T47D (cell line): ENCODE measurements around the gene ZIC1.

Source experiments
- DNase-seq, 2 experiments: peaks; one replicate each; pipeline versions ENCODE4 v3.0.0 to v3.0.0-alpha.2; 2011 to 2012; ENCODE audit warnings: low read depth in 1 of 2, low spot score in 1 of 2
- JUND ChIP-seq: IDR thresholded peaks from 2 replicates; pipeline ENCODE4 v1.6.1; 2012; ENCODE audit warnings: low read depth
- in situ Hi-C: cut with HindIII; loops from 2 replicates; pipeline ENCODE4 v1.10.0; 2016; ENCODE audit warnings: low sequenced_read_pairs, low pct_unique_long_range_greater_than_20kb

The ZIC1 gene

GRCh38 chr3:147393943-147394883 is 15.0 kb upstream of the ZIC1 start:
- DNase-seq = no peak
- TF ChIP-seq JUND = no peak
- in situ Hi-C loops = no loop called here

DNA sequence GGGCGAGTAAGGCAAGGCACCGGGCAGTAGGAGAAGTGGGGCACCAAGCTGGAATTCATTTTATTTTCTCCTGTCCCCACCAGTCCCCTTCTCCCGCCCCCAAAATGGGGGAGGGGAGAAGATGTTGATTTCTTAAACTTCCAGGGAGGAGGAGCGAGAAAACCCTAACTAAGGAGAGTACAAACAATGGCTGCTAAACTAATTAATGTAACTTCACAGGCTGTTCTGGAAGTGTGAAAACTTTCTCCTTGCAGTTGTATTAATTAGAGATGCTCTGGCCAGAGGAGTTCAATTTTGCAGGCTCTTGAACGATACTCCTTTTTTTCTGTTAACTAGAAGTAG is 14.3 kb upstream of the ZIC1 start:
- no peak for DNase-seq
- in situ Hi-C loops = no loop called here
- no peak for TF ChIP-seq JUND

DNA sequence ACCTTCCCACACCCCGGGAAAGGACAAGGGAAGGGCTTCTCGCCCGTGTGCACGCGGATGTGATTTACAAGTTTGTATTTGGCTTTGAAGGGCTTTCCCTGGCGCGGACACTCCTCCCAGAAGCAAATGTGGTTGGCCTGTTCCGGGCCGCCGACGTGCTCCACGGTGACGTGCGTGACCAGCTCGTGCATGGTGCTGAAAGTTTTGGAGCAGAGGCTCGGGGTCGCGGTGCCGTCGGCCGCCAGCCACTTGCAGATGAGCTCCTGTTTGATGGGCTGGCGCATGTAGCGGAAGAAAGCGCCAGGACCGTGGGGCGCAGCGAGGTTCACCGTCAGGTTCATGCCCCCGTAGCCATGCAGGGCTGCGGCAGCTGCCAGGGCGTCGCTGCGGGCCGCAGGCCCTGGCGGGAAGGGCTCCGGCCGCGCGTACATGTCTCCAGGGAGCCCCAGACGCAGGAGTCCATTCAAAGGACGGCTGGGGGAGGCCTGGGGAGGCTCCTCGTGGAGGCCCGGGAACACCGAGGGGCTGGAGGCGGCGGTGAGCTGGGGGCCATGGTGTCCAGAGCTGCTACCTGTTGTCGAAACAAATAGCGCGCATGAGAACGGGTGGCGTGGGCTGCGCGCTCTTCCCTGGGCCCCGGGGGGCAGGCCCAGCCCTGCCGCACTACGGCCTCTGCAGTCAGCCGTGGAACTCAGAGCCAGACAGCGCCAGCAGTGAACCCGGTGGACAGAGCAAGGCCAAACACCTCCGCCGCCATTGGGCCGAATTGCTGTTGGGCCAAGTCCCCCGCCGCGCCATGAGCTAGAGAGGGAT is 13.1 kb upstream of the ZIC1 start:
- no peak for TF ChIP-seq JUND
- DNase-seq = no peak
- in situ Hi-C loops = no loop called here

DNA sequence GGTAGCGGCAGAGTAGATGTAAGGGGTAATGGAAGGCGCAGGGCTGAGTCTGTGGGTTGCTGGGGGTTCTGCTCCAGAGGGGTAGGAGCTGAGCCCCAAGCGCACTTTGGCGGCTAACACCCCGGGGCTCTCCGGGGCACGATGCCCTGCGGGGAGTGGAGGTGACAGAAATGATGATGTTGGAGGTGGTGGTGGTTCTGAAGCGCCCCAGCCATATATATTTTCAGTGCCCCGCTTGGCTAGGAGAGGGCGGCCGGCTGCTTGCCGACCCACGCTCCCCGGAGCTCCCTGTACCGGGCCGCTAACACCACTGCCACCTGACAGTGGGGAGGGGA is 12.5 kb upstream of the ZIC1 start:
- TF ChIP-seq JUND = no peak
- no peak for DNase-seq
- in situ Hi-C loops = no loop called here

DNA sequence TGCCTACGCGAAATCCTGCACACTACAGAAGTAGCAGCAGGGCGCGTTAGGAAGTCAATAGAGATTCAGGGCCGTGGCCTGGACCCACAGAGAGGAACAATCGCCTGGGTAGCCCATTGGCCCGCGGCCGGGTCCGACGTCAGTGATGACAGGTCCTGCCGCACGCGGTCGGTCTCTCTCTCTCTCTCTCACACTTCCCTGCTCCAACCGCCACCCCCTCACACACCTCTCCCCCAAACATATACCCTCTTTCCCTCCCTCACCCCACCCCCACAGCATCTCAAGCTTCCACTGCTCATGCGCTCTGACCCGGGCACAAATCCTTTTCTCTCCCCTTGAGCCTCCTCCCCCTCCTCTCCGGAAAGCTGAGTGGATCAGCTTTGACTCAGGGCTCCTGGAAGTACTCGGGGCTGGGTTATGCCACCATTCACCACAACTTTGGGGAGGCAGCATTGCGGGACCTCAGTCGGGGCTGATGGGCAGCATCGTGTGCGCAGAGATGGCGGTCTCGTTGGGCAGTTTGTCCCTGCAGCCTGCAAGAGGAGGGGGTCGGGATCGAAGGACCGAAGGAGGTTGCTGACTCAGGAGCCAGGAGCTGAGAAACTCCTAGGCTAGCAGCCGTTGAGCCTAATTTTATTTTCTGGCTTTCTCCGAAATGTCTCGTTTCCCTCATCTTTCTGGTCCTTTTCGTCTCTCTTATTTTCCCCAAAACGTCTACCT is 11.8 kb upstream of the ZIC1 start:
- TF ChIP-seq JUND = no peak
- in situ Hi-C loops = no loop called here
- no peak for DNase-seq

- TF ChIP-seq JUND = no peak
- in situ Hi-C loops = no loop called here
- no peak for DNase-seq
Observed at GRCh38 chr3:147397875-147398812, 11.0 kb upstream of the ZIC1 start.

DNA sequence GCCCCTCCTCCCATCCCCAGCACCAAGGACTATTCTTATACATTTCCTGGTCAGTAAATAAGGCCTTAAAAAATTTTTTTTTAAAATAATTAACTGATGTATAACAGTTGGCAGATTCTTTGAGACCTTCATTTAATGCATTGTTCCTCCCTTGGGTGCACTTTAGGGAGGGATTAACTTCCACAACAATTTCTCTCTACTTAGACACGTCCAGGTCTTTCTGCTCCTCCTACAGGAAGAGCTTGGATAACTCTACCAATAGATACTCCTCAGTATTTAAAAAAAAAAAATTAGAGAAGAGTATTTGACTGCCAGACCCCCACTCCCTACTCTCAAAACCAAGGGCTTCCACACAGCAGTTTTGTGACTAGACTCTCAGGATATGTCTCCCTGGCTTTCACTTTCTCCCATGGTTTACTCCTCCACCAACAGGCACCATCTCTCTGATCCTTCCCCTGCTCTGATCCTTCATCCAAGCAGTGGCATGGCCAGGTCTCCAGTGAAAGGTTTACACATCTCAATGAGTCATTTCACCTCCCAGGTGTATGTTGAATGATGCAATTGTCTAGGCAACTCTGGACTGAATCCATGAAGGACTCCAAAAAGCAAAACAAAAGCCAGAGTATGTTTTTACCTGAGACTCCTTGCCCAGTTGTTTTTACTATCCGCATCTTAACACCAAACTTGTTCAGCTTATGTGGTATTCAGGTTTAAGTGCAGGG is 10.2 kb upstream of the ZIC1 start:
- in situ Hi-C loops = no loop called here
- DNase-seq = peak; percentile 38 to 61
- no peak for TF ChIP-seq JUND

DNA sequence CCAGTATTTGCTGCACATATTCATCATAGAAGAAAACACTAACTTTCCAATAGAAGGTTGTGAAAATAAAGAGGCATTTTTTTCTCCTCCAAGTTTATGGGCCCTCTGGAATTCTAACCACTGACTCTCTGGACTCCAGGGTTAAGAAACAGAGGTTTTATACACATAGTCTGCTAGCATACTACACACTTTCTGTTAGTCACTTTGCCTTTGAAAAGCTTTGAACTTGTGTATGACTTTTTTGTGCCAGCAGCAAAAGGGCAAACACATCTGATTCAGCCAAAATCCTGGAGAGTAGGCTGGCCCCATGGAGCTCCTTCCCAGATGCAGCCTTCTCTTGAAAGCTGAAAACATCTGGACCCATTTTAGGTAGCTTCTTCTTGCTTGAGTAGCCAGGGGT is 9.1 kb upstream of the ZIC1 start:
- in situ Hi-C loops = no loop called here
- no peak for TF ChIP-seq JUND
- no peak for DNase-seq

- no peak for TF ChIP-seq JUND
- no peak for DNase-seq
- in situ Hi-C loops = no loop called here
Observed at GRCh38 chr3:147400999-147401398, 8.2 kb upstream of the ZIC1 start.

GRCh38 chr3:147401421-147401820 is 7.7 kb upstream of the ZIC1 start:
- DNase-seq = no peak
- in situ Hi-C loops = no loop called here
- no peak for TF ChIP-seq JUND

DNA sequence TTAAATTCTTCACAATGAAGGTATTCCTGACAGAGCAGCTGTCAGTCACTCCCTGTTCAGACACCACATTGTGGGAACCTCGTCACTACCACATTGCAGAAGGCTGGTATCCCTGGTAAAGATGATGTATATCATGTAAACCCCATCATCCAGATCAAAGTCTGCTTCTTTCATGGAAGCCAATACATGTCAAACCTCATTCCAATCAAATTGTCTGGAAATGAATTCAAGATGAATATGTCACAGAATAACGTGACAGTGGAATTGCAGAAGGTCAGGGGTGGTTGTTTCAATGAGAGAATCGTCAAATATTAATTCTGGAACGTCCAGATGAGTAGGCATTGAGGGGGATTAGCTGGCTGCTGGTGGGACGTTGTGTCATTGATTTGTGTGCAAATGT is 7.0 kb upstream of the ZIC1 start:
- in situ Hi-C loops = no loop called here
- no peak for TF ChIP-seq JUND
- no peak for DNase-seq
